Right lobe of liver (tissue), 4 donors: Measurements from ENCODE around the gene SOS2.

Source experiments
- POLR2A ChIP-seq: fragments of 450-650 bp; IDR thresholded peaks from one replicate; pipeline ENCODE4 v1.6.1; 2017; ENCODE audit warnings: antibody characterized with exemption, mild to moderate bottlenecking
- TF ChIP-seq, protein P1 (sequence below), 4 donors: fragments of 200-600 bp in 3 of 4; fragments of 450-650 bp in 1 of 4; IDR thresholded peaks; one replicate each; pipeline versions ENCODE4 v1.5.1 to v1.8.0; 2016 to 2022; ENCODE audit warnings: antibody characterized with exemption in 4 of 4, mild to moderate bottlenecking in 2 of 4
- donor health status: DM: no; HTN: no; CAD: no.
- donor health status: DM: no; HTN: no; CAD: no.
- donor health status: DM: no; HTN: yes; CAD: no.

DNA sequence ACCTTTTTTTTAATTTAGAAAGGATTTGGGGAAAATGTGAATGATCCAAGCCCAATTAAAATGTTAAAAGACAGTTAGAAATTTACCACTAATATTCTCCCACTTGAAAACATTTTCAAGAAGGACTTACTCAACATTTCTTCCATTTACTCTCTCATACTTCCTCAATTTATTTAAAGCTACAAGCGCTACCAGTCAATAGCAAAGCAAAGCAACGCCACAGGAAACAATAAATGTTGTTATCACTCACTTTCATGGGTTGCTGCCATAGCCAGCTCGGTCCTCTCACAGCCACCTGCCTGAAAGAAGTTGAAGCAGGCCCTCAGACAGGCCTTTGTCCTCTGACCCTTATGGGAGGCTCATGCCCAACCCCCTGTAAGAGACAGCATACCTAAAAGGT, 6.0 kb upstream of the SOS2 start:
- TF ChIP-seq, protein P1, sequence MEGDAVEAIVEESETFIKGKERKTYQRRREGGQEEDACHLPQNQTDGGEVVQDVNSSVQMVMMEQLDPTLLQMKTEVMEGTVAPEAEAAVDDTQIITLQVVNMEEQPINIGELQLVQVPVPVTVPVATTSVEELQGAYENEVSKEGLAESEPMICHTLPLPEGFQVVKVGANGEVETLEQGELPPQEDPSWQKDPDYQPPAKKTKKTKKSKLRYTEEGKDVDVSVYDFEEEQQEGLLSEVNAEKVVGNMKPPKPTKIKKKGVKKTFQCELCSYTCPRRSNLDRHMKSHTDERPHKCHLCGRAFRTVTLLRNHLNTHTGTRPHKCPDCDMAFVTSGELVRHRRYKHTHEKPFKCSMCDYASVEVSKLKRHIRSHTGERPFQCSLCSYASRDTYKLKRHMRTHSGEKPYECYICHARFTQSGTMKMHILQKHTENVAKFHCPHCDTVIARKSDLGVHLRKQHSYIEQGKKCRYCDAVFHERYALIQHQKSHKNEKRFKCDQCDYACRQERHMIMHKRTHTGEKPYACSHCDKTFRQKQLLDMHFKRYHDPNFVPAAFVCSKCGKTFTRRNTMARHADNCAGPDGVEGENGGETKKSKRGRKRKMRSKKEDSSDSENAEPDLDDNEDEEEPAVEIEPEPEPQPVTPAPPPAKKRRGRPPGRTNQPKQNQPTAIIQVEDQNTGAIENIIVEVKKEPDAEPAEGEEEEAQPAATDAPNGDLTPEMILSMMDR (IDR thresholded peaks at IDR 0.05): no peak
- no peak for TF ChIP-seq POLR2A
